HG02610 (cell line): Measurements from ENCODE around the gene TMEM69.
"Not testable (repeated sequence)": the region's sequence is repeated elsewhere in the genome, so short reads cannot be mapped to it uniquely, and the experiment has no call there.

Source experiments
- ATAC-seq: cut with Tn5 transposase; IDR thresholded peaks from one replicate; pipeline ENCODE4 v1.9.1; 2021; ENCODE audit warnings: mild to moderate bottlenecking, moderate library complexity; ENCODE audit not compliant: unreplicated experiment

Gene TMEM69

GRCh38 chr1:45730780-45731319, 42.9 kb downstream of the TMEM69 start:
- ATAC-seq: no peak

- no peak for ATAC-seq
Observed at GRCh38 chr1:45739137-45739536, 51.2 kb downstream of the TMEM69 start.

- not testable (repeated sequence) for ATAC-seq
Observed at GRCh38 chr1:45739641-45740156, 51.7 kb downstream of the TMEM69 start.
